ENCODE results near the gene RNF207. TPM values are rescaled to one million over a fixed set of nuclear protein-coding genes. Genes with fewer than 3 reads are reported as not detected.

RNF207 gene
- total and polyA plus RNA-seq, 2 experiments from 2014 or later, result 29.3 to 30.9 TPM

GRCh38 chr1:6202256-6202655, 3.7 kb upstream of the RNF207 start:
- no peaks in the 10 kb centered on the region for H3K9me2 ChIP-seq (replicated peaks; ENCODE audit: insufficient read depth)
- H3K36me3 ChIP-seq (replicated peaks; ENCODE audit: insufficient read depth, low read depth), result no peaks in the 10 kb centered on the region
- WGBS (ENCODE audit: low lambda C conversion rate, missing lambda C conversion rate), result 91% methylated on average over 7 of the region's 7 CpGs
- TF ChIP-seq EZH2 (IDR thresholded peaks at IDR 0.05; ENCODE audit: borderline replicate concordance) (no peak), CTCF (IDR thresholded peaks at IDR 0.05; ENCODE audit: poor library complexity) (no peak), EZH2phosphoT487 (IDR thresholded peaks at IDR 0.05; ENCODE audit: low read depth, severe bottlenecking, unreplicated experiment) (no peak)
- H3K9me3 ChIP-seq (ENCODE audit: low read depth), result no peaks in the 10 kb centered on the region
- DNase-seq (ENCODE audit: low spot score), result no peak
- H4K20me1 ChIP-seq (ENCODE audit: insufficient read depth, poor library complexity, severe bottlenecking), result peaks cover 14% of the 10 kb centered on the region
- no peak overlapping the region for H2AFZ ChIP-seq
- no peak overlapping the region for H3K4me2 ChIP-seq
- no peaks in the 10 kb centered on the region for H3K27me3 ChIP-seq
- H3K4me3 ChIP-seq, result no peak overlapping the region
- H3K4me1 ChIP-seq (ENCODE audit: insufficient read depth), result peaks cover 31% of the 10 kb centered on the region
- peaks cover 26% of the 10 kb centered on the region for H3K79me2 ChIP-seq
- H3K27ac ChIP-seq, result no peak overlapping the region

GRCh38 chr1:6206520-6206855, 569 bp downstream of the RNF207 start:
- Histone ChIP-seq H3K27ac (peak overlapping the region; percentile 87), H4K20me1 (ENCODE audit: insufficient read depth, poor library complexity, severe bottlenecking) (no peaks in the 10 kb centered on the region), H3K4me3 (peak overlapping the region; percentile 37), H3K4me2 (peak overlapping the region; percentile 87), H3K79me2 (peaks cover 6% of the 10 kb centered on the region), H3K9me2 (replicated peaks; ENCODE audit: insufficient read depth) (no peaks in the 10 kb centered on the region), H3K9me3 (ENCODE audit: low read depth) (no peaks in the 10 kb centered on the region), H3K27me3 (no peaks in the 10 kb centered on the region), H3K36me3 (replicated peaks; ENCODE audit: insufficient read depth, low read depth) (no peaks in the 10 kb centered on the region), H2AFZ (peak overlapping the region; percentile 84), H3K4me1 (ENCODE audit: insufficient read depth) (peaks cover 33% of the 10 kb centered on the region)
- DNase-seq (ENCODE audit: low spot score), result no peak
- TF ChIP-seq EZH2 (IDR thresholded peaks at IDR 0.05; ENCODE audit: borderline replicate concordance) (no peak), CTCF (IDR thresholded peaks at IDR 0.05; ENCODE audit: poor library complexity) (no peak), EZH2phosphoT487 (IDR thresholded peaks at IDR 0.05; ENCODE audit: low read depth, severe bottlenecking, unreplicated experiment) (no peak)
- 46% methylated on average over 5 of the region's 25 CpGs for WGBS (ENCODE audit: low lambda C conversion rate, missing lambda C conversion rate)

- Histone ChIP-seq H2AFZ (no peak overlapping the region), H4K20me1 (ENCODE audit: insufficient read depth, poor library complexity, severe bottlenecking) (no peaks in the 10 kb centered on the region), H3K9me2 (replicated peaks; ENCODE audit: insufficient read depth) (no peaks in the 10 kb centered on the region), H3K4me1 (ENCODE audit: insufficient read depth) (peaks cover 33% of the 10 kb centered on the region), H3K4me2 (peak overlapping the region; percentile 87), H3K27ac (no peak overlapping the region), H3K27me3 (no peaks in the 10 kb centered on the region), H3K9me3 (ENCODE audit: low read depth) (no peaks in the 10 kb centered on the region), H3K79me2 (peaks cover 6% of the 10 kb centered on the region), H3K36me3 (replicated peaks; ENCODE audit: insufficient read depth, low read depth) (no peaks in the 10 kb centered on the region), H3K4me3 (no peak overlapping the region)
- 96% methylated on average over 12 of the region's 19 CpGs for WGBS (ENCODE audit: low lambda C conversion rate, missing lambda C conversion rate)
- no peak for DNase-seq (ENCODE audit: low spot score)
- TF ChIP-seq EZH2 (IDR thresholded peaks at IDR 0.05; ENCODE audit: borderline replicate concordance) (no peak), EZH2phosphoT487 (IDR thresholded peaks at IDR 0.05; ENCODE audit: low read depth, severe bottlenecking, unreplicated experiment) (no peak), CTCF (IDR thresholded peaks at IDR 0.05; ENCODE audit: poor library complexity) (no peak)
Measured at GRCh38 chr1:6207075-6207885, 1.4 kb downstream of the RNF207 start.
